DND-41 (cell line): Measurements from ENCODE around the gene FAM193A.

Source experiments
- CTCF ChIP-seq: IDR thresholded peaks from 2 replicates; pipeline ENCODE4 v1.5.1; 2012; ENCODE audit warnings: borderline replicate concordance, low read length, moderate library complexity, mild to moderate bottlenecking; ENCODE audit not compliant: poor library complexity, severe bottlenecking; ENCODE audit errors: extremely low read depth
- EZH2 ChIP-seq: IDR thresholded peaks from 3 replicates; pipeline ENCODE4 v1.6.1; 2012; ENCODE audit warnings: borderline replicate concordance, low read depth, mild to moderate bottlenecking, moderate library complexity, low read length, inconsistent platforms; ENCODE audit not compliant: severe bottlenecking

- TF ChIP-seq CTCF (no peak), EZH2 (no peak)
Observed at GRCh38 chr4:2671267-2671895, 134.9 kb downstream of the FAM193A start.
